Ishikawa (cell line): Measurements from ENCODE around the gene SIX5.

ENCODE experiments used
- CEBPB ChIP-seq: IDR thresholded peaks from 2 replicates; pipeline ENCODE4 v1.6.1; 2012
- EGR1 ChIP-seq: IDR thresholded peaks from 2 replicates; pipeline ENCODE4 v1.6.1; 2012
- EP300 ChIP-seq: IDR thresholded peaks from 2 replicates; pipeline ENCODE4 v1.6.1; 2012; ENCODE audit warnings: borderline replicate concordance
- MAX ChIP-seq: IDR thresholded peaks from 2 replicates; pipeline ENCODE4 v1.6.1; 2012
- RAD21 ChIP-seq: IDR thresholded peaks from 2 replicates; pipeline ENCODE4 v1.6.1; 2012; ENCODE audit warnings: low read depth
- REST ChIP-seq: IDR thresholded peaks from 2 replicates; pipeline ENCODE4 v1.6.1; 2012; ENCODE audit warnings: low read depth, mild to moderate bottlenecking
- TAF1 ChIP-seq: IDR thresholded peaks from 2 replicates; pipeline ENCODE4 v1.6.1; 2012; ENCODE audit warnings: low read depth, mild to moderate bottlenecking
- TCF12 ChIP-seq: IDR thresholded peaks from 2 replicates; pipeline ENCODE4 v1.6.1; 2012; ENCODE audit warnings: low read depth
- YY1 ChIP-seq: IDR thresholded peaks from 2 replicates; pipeline ENCODE4 v1.6.1; 2012; ENCODE audit warnings: low read depth

- no peak for TF ChIP-seq CEBPB
- no peak for TF ChIP-seq RAD21
- TF ChIP-seq TAF1: no peak
- no peak for TF ChIP-seq YY1
- no peak for TF ChIP-seq MAX
- no peak for TF ChIP-seq REST
- TF ChIP-seq EP300: no peak
- no peak for TF ChIP-seq EGR1
- no peak for TF ChIP-seq TCF12
Observed at GRCh38 chr19:45764945-45765701, 3.9 kb downstream of the SIX5 start.
